SJCRH30 (cell line): Measurements from ENCODE around the gene FMO4. TPM values are rescaled to one million over a fixed set of nuclear protein-coding genes. Genes with fewer than 3 reads are reported as not detected.
"Not testable (repeated sequence)": the region's sequence is repeated elsewhere in the genome, so short reads cannot be mapped to it uniquely, and the experiment has no call there.

Experiments
- DNase-seq, 2 experiments: peaks; one replicate each; pipeline ENCODE4 v3.0.0-alpha.2; 2015 to 2020
- H3K27ac ChIP-seq: fragments of 250-450 bp; sonication (Bioruptor Pico); 2 replicates; pipeline ENCODE4 v1.5.1; 2020; ENCODE audit warnings: mild to moderate bottlenecking, moderate library complexity
- H3K27me3 ChIP-seq: fragments of 250-450 bp; sonication (Bioruptor Pico); 2 replicates; pipeline ENCODE4 v1.5.1; 2020; ENCODE audit warnings: mild to moderate bottlenecking, moderate library complexity
- H3K36me3 ChIP-seq: fragments of 250-450 bp; sonication (Bioruptor Pico); 2 replicates; pipeline ENCODE4 v1.5.1; 2020; ENCODE audit warnings: mild to moderate bottlenecking, moderate library complexity
- H3K4me1 ChIP-seq: fragments of 250-450 bp; sonication (Bioruptor Pico); 2 replicates; pipeline ENCODE4 v1.5.1; 2020; ENCODE audit warnings: mild to moderate bottlenecking, moderate library complexity
- H3K4me3 ChIP-seq: fragments of 250-450 bp; sonication (Bioruptor Pico); 2 replicates; pipeline ENCODE4 v1.5.1; 2020; ENCODE audit warnings: mild to moderate bottlenecking, moderate library complexity
- H3K9me3 ChIP-seq: fragments of 250-450 bp; sonication (Bioruptor Pico); replicated peaks from 2 replicates; pipeline ENCODE4 v1.5.1; 2020; ENCODE audit warnings: mild to moderate bottlenecking, moderate library complexity
- total RNA-seq: library from RNA; depleted of rRNA; stranded (reverse); fragments of >200 nt; shearing (Covaris generic); gene quantifications from 2 replicates; pipeline ENCODE4 v1.2.3, GENCODE V29; 2014

The FMO4 gene
- total RNA-seq, 1 experiment from 2014 or later = 0.87 TPM

DNA sequence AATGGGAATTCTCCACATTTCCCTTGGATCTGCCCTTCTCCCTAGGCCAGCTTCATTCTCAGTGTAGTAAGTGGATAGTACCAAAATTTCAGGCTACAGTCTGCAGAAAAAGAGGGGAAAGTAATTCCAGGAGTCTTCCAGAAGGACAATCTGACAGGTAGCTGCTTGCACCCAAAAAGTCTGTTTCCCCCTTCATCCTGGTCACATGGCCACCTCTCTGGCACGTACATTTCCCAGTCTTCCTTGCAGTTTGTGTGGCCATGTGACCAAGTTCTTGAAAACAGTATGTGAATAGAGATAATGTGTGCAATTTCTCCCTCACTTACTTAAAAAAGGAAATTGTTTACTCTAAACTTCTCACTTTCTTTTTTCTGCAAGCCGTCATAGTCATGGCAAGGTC, 14.6 kb upstream of the FMO4 start:
- Histone ChIP-seq H3K27me3 (no peaks in the 10 kb centered on the region), H3K4me3 (no peak overlapping the region), H3K27ac (no peak overlapping the region), H3K9me3 (no peaks in the 10 kb centered on the region), H3K4me1 (peaks cover 4% of the 10 kb centered on the region; the same call in 1 of the 2 replicates), H3K36me3 (no peaks in the 10 kb centered on the region)
- DNase-seq = no peak

DNA sequence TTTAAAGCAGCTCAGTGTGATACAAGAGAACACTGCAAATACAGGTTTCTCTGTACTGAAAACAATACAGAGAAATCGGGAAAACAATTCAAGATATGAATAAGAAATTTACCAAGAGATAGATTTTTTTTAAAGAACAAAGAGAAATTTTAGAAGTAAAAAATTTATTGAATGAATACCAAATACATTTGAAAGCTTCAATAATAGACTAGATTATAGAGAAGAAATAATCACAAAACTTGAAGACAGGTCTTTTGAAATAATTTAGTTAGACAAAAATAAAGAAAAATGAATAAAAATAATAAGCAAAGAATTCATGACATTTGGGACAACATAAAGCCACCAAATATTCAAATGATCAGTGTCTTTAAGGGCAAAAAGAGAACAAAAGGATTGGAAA, 13.6 kb upstream of the FMO4 start:
- Histone ChIP-seq H3K27me3 (no peaks in the 10 kb centered on the region), H3K4me3 (no peak overlapping the region), H3K9me3 (no peaks in the 10 kb centered on the region), H3K27ac (no peak overlapping the region), H3K4me1 (peaks cover 4% of the 10 kb centered on the region; the same call in 1 of the 2 replicates), H3K36me3 (no peaks in the 10 kb centered on the region)
- DNase-seq = no peak

DNA sequence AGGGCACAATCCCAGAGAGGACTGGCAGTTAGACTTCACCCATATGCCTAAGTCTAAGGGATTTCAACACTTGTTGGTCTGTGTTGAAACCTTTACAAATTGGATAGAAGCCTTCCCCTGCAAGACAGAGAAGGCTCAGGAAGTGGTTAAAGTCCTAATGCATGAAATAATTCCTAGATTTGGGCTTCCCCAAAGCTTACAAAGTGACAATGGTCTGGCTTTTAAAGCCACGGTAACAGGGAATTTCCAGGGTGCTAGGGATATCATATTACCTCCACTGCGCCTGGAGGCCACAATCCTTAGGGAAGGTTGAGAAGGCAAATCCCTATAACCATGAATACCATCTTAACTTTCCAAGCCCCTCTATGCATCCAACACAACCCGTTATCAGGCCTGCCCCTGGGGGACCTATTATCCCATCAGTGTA, 3.3 kb upstream of the FMO4 start:
- peak; percentile 6 to 49 for DNase-seq
- Histone ChIP-seq H3K4me1 (no peaks in the 10 kb centered on the region; the same call in 1 of the 2 replicates), H3K36me3 (no peaks in the 10 kb centered on the region)

DNA sequence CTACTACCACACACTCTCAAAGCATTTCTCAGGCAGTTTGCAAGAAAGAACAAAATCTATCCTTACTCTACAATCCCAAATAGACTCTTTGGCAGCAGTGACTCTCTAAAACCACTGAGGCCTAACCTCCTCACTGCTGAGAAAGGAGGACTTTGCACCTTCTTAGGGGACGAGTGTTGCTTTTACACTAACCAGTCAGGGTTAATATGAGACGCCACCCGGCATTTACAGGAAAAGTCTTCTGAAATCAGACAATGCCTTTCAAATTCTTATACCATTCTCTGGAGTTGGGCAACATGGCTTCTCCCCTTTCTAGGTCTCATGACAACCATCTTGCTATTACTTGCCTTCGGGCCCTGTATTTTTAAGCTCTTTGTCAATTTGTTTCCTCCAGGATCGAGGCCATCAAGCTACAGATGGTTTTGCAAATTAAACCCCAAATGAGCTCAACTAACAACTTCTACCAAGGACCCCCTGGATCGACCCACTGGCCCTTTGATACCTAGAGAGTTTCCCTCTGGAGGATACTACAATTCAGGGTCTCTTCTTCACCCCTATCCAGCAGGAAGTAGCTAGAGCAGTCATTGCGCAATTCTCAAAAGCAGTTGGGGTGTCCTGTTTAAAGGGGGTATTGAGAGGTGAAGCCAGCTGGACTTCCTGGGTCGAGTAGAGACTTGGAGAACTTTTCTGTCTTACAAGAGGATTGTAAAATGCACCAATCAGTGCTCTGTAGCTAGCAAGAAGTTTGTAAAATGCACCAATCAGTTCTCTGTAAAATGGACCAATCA, 2.0 kb upstream of the FMO4 start:
- no peak for DNase-seq
- no peaks in the 10 kb centered on the region for H3K9me3 ChIP-seq

More for the DNA sequence above, 3.3 kb upstream of the FMO4 start:
- no peaks in the 10 kb centered on the region for H3K27me3 ChIP-seq
- no peak overlapping the region for H3K27ac ChIP-seq
- no peaks in the 10 kb centered on the region for H3K9me3 ChIP-seq
- no peak overlapping the region for H3K4me3 ChIP-seq

DNA sequence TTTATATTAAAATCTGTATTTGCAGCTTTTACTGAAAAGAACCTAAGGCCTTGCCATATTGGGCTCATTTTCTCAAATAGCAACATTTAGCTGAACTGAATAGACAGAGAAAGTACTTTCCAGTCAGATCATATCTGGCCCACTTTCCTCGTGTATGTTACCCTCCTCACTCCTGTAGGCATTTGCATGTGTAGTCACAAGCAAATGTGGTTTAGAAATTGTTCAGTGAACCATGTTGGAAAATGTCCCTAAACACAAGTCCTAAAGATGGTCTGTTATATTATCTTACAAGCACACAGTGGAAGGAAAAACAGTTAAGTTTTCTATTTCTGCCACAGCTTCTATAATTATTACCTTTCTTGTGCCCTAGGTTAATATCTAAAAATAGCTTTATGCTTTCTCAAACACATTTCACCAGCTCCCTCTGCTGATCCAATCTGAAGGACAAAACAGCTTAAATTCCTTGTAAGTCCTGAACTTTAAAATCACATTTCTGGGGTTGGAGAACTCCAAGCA, 606 bp upstream of the FMO4 start:
- Histone ChIP-seq H3K27me3 (no peaks in the 10 kb centered on the region), H3K36me3 (no peaks in the 10 kb centered on the region), H3K4me1 (no peaks in the 10 kb centered on the region; the same call in 1 of the 2 replicates), H3K27ac (no peak overlapping the region), H3K9me3 (no peaks in the 10 kb centered on the region), H3K4me3 (no peak overlapping the region)
- no peak for DNase-seq

More for the DNA sequence above, 2.0 kb upstream of the FMO4 start:
- H3K27me3 ChIP-seq = no peaks in the 10 kb centered on the region
- H3K27ac ChIP-seq = no peak overlapping the region
- H3K4me3 ChIP-seq = no peak overlapping the region
- H3K36me3 ChIP-seq = no peaks in the 10 kb centered on the region
- no peaks in the 10 kb centered on the region; the same call in 1 of the 2 replicates for H3K4me1 ChIP-seq

DNA sequence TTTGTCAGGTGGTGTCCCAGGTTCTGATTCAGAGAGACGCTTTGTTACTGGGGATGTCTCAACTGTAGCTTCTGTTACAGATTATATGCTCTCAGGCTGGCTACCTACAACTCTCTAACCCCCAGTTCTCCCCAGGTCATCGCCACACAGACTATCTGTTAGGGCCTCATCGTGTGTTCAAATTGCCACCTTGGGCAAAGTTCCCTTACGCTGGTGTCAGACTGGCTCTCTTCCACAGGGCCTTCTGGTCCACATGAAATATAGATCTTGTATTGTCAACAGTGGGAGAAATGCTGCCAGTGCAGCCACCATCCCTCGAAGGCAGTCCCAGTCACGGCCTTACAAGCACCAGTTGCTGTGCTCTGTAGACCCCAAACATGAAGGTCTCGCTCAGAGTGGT, 15.3 kb downstream of the FMO4 start:
- no peak for DNase-seq
- Histone ChIP-seq H3K36me3 (no peaks in the 10 kb centered on the region), H3K27ac (no peak overlapping the region), H3K9me3 (no peaks in the 10 kb centered on the region), H3K4me3 (no peak overlapping the region), H3K4me1 (no peaks in the 10 kb centered on the region), H3K27me3 (no peaks in the 10 kb centered on the region)

DNA sequence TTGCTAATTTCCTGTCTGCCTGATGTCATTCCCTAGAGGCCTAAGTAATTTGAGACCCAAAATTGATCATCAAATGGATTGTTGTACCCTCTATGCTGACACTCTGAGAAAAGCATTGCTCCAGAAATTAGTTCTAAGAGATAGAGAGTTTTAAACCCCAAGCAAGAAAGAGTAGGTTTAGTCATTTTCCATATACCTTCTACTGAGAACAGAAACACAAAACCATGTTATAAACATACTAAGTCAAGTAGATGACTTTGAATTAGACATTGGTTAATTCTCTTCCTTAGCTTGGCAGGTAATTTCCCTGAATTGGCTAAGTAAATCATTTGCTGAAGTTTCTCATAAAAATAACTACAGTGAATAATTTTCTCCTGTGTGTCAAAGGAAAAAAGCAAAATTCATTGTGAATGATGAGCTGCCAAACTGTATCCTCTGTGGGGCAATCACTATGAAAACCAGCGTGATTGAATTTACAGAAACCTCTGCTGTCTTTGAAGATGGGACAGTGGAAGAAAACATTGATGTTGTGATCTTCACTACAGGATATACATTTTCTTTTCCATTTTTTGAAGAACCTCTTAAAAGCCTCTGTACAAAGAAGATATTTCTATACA, 20.1 kb downstream of the FMO4 start:
- no peak overlapping the region for H3K4me3 ChIP-seq
- no peaks in the 10 kb centered on the region for H3K9me3 ChIP-seq
- H3K27ac ChIP-seq = no peak overlapping the region
- no peak for DNase-seq
- H3K36me3 ChIP-seq = no peaks in the 10 kb centered on the region
- no peaks in the 10 kb centered on the region for H3K4me1 ChIP-seq
- H3K27me3 ChIP-seq = no peaks in the 10 kb centered on the region

DNA sequence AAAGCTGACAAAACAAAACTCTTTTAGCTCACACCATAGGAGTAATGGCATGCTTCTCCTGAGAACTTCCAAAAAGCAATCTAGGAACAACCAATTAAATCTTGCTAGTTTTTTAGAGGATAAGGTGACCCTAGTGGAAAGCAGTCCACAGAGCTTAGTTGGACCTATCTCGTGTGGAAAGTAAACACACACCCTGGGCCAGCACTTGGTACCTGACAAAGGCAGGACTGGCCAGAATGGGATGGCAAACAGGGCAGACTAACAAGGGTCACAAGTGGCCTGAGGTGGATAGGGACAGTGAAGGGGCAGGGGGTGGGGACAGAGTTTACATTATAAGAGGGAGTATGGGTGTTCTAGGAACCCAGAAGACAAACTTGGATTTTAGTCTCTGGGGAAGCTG, 22.0 kb downstream of the FMO4 start:
- Histone ChIP-seq H3K27ac (no peak overlapping the region), H3K36me3 (no peaks in the 10 kb centered on the region), H3K4me3 (no peak overlapping the region), H3K4me1 (no peaks in the 10 kb centered on the region), H3K27me3 (no peaks in the 10 kb centered on the region), H3K9me3 (no peaks in the 10 kb centered on the region)
- DNase-seq = no peak

DNA sequence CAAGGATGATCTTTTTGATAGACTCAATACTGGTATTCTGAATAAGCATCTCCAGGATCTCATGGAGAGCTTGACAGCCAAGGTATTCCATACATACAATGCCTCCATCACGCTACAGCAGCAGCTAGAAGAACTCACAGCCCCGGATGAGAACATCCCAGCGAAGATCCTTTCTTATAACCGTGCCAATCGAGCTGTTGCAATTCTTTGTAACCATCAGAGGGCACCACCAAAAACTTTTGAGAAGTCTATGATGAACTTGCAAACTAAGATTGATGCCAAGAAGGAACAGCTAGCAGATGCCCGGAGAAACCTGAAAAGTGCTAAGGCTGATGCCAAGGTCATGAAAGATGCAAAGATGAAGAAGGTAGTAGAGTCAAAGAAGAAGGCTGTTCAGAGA, 25.4 kb downstream of the FMO4 start:
- H3K27me3 ChIP-seq, H3K4me3 ChIP-seq, H3K4me1 ChIP-seq, H3K27ac ChIP-seq, H3K9me3 ChIP-seq, H3K36me3 ChIP-seq, DNase-seq: not testable (repeated sequence)

DNA sequence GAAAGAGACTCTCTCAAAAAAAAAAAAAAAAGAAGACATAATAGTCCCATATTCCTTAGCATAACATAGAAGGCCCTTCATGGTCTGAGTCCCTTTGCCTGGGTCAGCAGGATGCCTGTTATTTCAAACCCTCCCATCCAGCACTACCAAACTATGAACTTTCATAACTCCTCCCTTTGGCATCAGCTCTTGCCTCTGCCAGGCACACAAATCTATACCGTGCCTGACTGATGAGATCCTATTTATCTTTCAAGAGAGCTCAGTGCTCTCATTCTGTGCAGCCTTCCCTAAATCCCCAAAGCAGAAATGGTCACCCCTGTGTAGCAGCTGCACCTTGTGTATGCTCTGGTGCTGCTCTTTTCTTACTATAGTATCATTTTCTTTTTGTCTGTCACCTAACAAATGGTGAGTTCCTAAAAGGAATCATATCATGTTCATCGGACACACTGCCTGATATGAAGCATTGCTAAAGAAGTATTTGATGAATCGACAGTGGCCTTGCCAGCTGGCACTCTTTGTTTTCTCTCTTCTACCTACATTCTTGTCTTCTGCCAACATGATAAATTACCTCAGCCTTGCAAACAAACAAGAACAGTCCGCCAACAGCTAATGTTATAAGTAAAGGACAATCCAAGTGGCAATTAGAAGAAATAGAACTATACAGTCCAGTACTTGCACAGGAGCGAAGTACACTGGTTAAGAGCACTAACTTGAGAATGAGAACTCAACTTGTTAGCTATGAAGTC, 29.9 kb downstream of the FMO4 start:
- Histone ChIP-seq H3K4me3 (no peak overlapping the region), H3K9me3 (no peaks in the 10 kb centered on the region; the same call in 1 of the 2 replicates), H3K27ac (no peak overlapping the region), H3K4me1 (no peaks in the 10 kb centered on the region), H3K36me3 (no peaks in the 10 kb centered on the region), H3K27me3 (no peaks in the 10 kb centered on the region)
- DNase-seq = no peak

DNA sequence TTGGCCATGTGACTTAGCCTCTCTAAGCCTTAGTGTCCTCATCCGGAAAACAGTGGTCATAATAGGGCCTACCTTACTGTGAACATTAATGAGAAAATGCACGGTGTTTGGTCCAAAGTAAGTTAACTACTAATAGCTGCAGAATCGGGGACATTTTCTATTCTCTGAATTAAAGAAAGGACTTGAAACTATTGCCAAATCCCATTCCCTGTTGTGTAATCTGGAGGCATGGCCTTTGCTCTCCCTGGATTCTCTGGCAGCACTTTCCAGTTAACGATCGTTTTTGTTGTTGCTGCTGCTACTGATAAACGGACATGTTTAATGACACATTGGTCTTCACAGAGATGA, 30.5 kb downstream of the FMO4 start:
- H3K27ac ChIP-seq = no peak overlapping the region
- no peaks in the 10 kb centered on the region; the same call in 1 of the 2 replicates for H3K9me3 ChIP-seq
- no peak for DNase-seq
- H3K4me3 ChIP-seq = no peak overlapping the region
- no peaks in the 10 kb centered on the region for H3K27me3 ChIP-seq
- no peaks in the 10 kb centered on the region for H3K4me1 ChIP-seq
- H3K36me3 ChIP-seq = no peaks in the 10 kb centered on the region

DNA sequence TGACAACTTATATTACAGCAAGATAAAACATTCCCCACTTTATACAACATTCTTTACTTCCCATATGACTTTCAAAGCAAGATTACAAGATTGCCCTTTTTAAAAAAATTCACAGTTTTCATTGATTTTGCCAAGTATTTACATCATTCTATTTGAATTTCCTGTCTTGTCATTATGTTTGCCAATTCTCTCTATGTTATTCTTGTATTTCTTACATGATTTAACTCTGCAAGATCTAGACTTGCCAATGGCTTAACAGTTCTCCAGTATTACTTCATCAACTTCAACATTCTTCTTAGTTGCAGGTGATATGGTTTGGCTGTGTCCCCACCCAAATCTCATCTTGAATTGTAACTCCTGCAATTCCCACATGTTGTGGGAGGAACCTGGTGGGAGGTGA, 31.6 kb downstream of the FMO4 start:
- Histone ChIP-seq H3K9me3 (no peaks in the 10 kb centered on the region; the same call in 1 of the 2 replicates), H3K4me1 (no peaks in the 10 kb centered on the region), H3K36me3 (no peaks in the 10 kb centered on the region), H3K27ac (no peak overlapping the region), H3K27me3 (no peaks in the 10 kb centered on the region), H3K4me3 (no peak overlapping the region)
- DNase-seq = no peak

DNA sequence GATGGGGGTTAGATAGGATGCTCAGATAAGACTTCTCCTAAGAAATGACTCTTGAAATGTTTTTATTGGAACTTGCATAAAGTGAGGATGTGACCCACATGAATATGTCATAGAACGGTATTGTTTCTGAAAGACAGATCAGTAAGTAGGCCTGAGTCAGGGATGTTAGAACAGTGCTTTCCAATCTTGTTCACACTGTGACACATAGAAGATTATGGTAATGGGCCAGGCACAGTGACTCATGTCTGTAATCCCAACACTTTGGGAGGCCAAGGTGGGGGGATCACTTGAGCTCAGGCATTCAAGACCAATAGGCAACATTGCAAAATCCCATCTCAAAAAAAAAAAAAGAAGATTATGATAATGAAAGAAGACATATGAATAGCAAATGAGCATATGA, 32.9 kb downstream of the FMO4 start:
- H3K4me1 ChIP-seq = no peaks in the 10 kb centered on the region
- H3K36me3 ChIP-seq = no peaks in the 10 kb centered on the region
- no peak overlapping the region for H3K4me3 ChIP-seq
- no peak for DNase-seq
- H3K27me3 ChIP-seq = no peaks in the 10 kb centered on the region
- no peaks in the 10 kb centered on the region; the same call in 1 of the 2 replicates for H3K9me3 ChIP-seq
- H3K27ac ChIP-seq = no peak overlapping the region

DNA sequence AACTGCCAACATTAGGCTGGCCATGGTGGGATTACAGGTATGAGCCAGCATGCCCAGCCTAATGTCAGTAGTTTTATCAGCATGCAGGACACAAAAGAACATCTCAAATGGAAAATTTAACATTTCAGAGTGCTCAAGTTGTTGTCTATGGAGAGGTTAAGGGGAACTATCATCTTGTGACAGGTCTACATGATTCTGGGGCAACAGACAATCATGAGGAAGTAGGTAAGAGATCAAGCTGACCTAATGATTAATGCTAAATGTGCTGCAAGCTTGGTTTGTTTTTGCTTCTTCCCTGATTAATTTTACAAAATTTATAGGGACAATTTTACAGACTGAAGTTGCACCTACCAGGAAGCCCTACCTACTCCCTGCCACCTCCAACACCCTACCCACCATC, 36.6 kb downstream of the FMO4 start:
- Histone ChIP-seq H3K9me3 (no peaks in the 10 kb centered on the region), H3K4me1 (no peaks in the 10 kb centered on the region), H3K27ac (no peak overlapping the region), H3K27me3 (no peaks in the 10 kb centered on the region), H3K4me3 (no peak overlapping the region), H3K36me3 (no peaks in the 10 kb centered on the region)
- DNase-seq = no peak

DNA sequence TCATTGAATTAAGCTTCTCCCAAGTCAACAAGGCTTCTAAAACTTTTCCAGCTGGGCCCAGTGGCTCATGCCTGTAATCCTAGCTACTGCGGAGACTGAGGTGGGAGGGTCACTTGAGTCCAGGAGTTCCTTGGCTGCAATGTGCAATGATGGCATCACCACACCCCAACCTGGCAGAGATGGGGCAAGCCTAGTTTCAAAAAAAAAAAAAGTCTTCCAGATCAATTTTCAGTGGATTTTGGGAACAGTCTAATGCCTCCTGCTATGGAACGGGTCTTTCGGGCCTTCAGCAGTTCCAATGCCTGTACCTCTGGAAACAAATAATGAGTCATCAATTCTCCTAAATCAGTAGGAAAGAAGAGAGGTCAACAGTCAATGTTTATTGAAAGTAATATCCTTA, 38.0 kb downstream of the FMO4 start:
- no peaks in the 10 kb centered on the region for H3K4me1 ChIP-seq
- H3K27me3 ChIP-seq = no peaks in the 10 kb centered on the region
- H3K9me3 ChIP-seq = no peaks in the 10 kb centered on the region
- DNase-seq = no peak
- H3K4me3 ChIP-seq = no peak overlapping the region
- H3K27ac ChIP-seq = no peak overlapping the region
- H3K36me3 ChIP-seq = no peaks in the 10 kb centered on the region
